Measurements from ENCODE around the gene PHLDA3. TPM values are rescaled to one million over a fixed set of nuclear protein-coding genes. Genes with fewer than 3 reads are reported as not detected.

The PHLDA3 gene
- total RNA-seq, 1 experiment from 2014 or later = 10.5 TPM

- Histone ChIP-seq H3K27me3 (replicated peaks; ENCODE audit: control insufficient read depth, insufficient read depth, low read length) (no peaks in the 10 kb centered on the region), H3K36me3 (ENCODE audit: control insufficient read depth, insufficient read depth, low read length) (no peaks in the 10 kb centered on the region), H3K4me1 (peaks cover 15% of the 10 kb centered on the region; the same call in 1 of the 2 replicates), H3K9me3 (no peaks in the 10 kb centered on the region), H3K4me3 (ENCODE audit: low read depth, low read length) (peak overlapping the region; percentile 15)
- Mint-ChIP-seq H3K9me3 (ENCODE audit: unreplicated experiment) (no peaks in the 10 kb centered on the region), H3K27ac (ENCODE audit: unreplicated experiment) (no peak overlapping the region), H3K36me3 (ENCODE audit: insufficient read depth, unreplicated experiment) (peaks cover 9% of the 10 kb centered on the region), H3K27me3 (ENCODE audit: insufficient read depth, unreplicated experiment) (no peaks in the 10 kb centered on the region), H3K4me3 (ENCODE audit: unreplicated experiment) (peak overlapping the region; percentile 68), H3K4me1 (ENCODE audit: low read depth, unreplicated experiment) (peaks cover 4% of the 10 kb centered on the region)
- BruUV-seq (replicated peaks) = no TSS peak
- POLR2A ChIA-PET = interaction anchor here (0.9 to 2.7 kb wide), 2 partner anchors 21 to 25 kb away, joined by 3 to 20 read pairs; partner anchors contain the start of gene CSRP1
- peak; percentile 87 to 92 for DNase-seq
- CTCF ChIA-PET = interaction anchor here (0.5 to 5.0 kb wide), 20 partner anchors 13 to 543 kb away, joined by 3 to 198 read pairs (median 6); partner anchors contain the start of gene PHLDA3
- TF ChIP-seq CTCF (IDR thresholded peaks at IDR 0.05; ENCODE audit: insufficient read depth in 1 of 2, low read depth in 1 of 2, low read length in 1 of 2, severe bottlenecking in 1 of 2, unreplicated experiment in 1 of 2) = peak; percentile 83 to 87
- intact Hi-C loops (cut with micrococcal nuclease; ENCODE audit: unreplicated experiment) = loop anchor here (1.0 to 5.0 kb wide), 2 partner anchors 31 to 220 kb away; no protein-coding TSS in a partner anchor
Measured at GRCh38 chr1:201481761-201482493, 12.9 kb upstream of the PHLDA3 start.

- DNase-seq = no peak
- Mint-ChIP-seq H3K4me1 (ENCODE audit: low read depth, unreplicated experiment) (peaks cover 11% of the 10 kb centered on the region), H3K27me3 (ENCODE audit: insufficient read depth, unreplicated experiment) (no peaks in the 10 kb centered on the region), H3K36me3 (ENCODE audit: insufficient read depth, unreplicated experiment) (peaks cover 9% of the 10 kb centered on the region), H3K9me3 (ENCODE audit: unreplicated experiment) (no peaks in the 10 kb centered on the region), H3K27ac (ENCODE audit: unreplicated experiment) (no peak overlapping the region), H3K4me3 (ENCODE audit: unreplicated experiment) (peak overlapping the region; percentile 68)
- intact Hi-C loops (cut with micrococcal nuclease; ENCODE audit: unreplicated experiment) = loop anchor here (5.0 kb wide), 1 partner anchor 221 kb away; no protein-coding TSS in a partner anchor
- H3K36me3 ChIP-seq (ENCODE audit: control insufficient read depth, insufficient read depth, low read length) = no peaks in the 10 kb centered on the region
- ChIA-PET CTCF (interaction anchor here (1.0 to 5.0 kb wide), 16 partner anchors 12 to 133 kb away, joined by 3 to 198 read pairs (median 6); partner anchors contain the start of gene PHLDA3), POLR2A (interaction anchor here (1.0 to 2.7 kb wide), 3 partner anchors 12 to 34 kb away, joined by 4 to 20 read pairs (median 4); partner anchors contain the start of gene PHLDA3)
- H3K4me1 ChIP-seq = peaks cover 15% of the 10 kb centered on the region
- peak overlapping the region; percentile 27 for H3K4me3 ChIP-seq (ENCODE audit: low read depth, low read length)
- no peaks in the 10 kb centered on the region for H3K9me3 ChIP-seq
- BruUV-seq (replicated peaks) = TSS peak; percentile 89
- H3K27me3 ChIP-seq (replicated peaks; ENCODE audit: control insufficient read depth, insufficient read depth, low read length) = no peaks in the 10 kb centered on the region
- TF ChIP-seq CTCF (IDR thresholded peaks at IDR 0.05; ENCODE audit: insufficient read depth in 1 of 2, low read depth in 1 of 2, low read length in 1 of 2, severe bottlenecking in 1 of 2, unreplicated experiment in 1 of 2) = no peak
Measured at GRCh38 chr1:201481004-201481380, 12.0 kb upstream of the PHLDA3 start.

- no TSS peak for BruUV-seq (replicated peaks)
- Mint-ChIP-seq H3K4me1 (ENCODE audit: low read depth, unreplicated experiment) (peaks cover 11% of the 10 kb centered on the region), H3K27ac (ENCODE audit: unreplicated experiment) (no peak overlapping the region), H3K27me3 (ENCODE audit: insufficient read depth, unreplicated experiment) (no peaks in the 10 kb centered on the region), H3K4me3 (ENCODE audit: unreplicated experiment) (peak overlapping the region; percentile 68), H3K9me3 (ENCODE audit: unreplicated experiment) (no peaks in the 10 kb centered on the region), H3K36me3 (ENCODE audit: insufficient read depth, unreplicated experiment) (peaks cover 8% of the 10 kb centered on the region)
- ChIA-PET CTCF (interaction anchor here (0.6 to 5.0 kb wide), 13 partner anchors 12 to 382 kb away, joined by 3 to 198 read pairs (median 7); partner anchors contain the start of gene PHLDA3), POLR2A (interaction anchor here (0.5 to 2.7 kb wide), 8 partner anchors 11 to 226 kb away, joined by 3 to 20 read pairs (median 4); partner anchors contain the start of genes CSRP1 and PHLDA3)
- Histone ChIP-seq H3K9me3 (no peaks in the 10 kb centered on the region), H3K27me3 (replicated peaks; ENCODE audit: control insufficient read depth, insufficient read depth, low read length) (no peaks in the 10 kb centered on the region), H3K4me3 (ENCODE audit: low read depth, low read length) (peak overlapping the region; percentile 27), H3K4me1 (peaks cover 18% of the 10 kb centered on the region), H3K36me3 (ENCODE audit: control insufficient read depth, insufficient read depth, low read length) (no peaks in the 10 kb centered on the region)
- no peak for TF ChIP-seq CTCF (IDR thresholded peaks at IDR 0.05; ENCODE audit: insufficient read depth in 1 of 2, low read depth in 1 of 2, low read length in 1 of 2, severe bottlenecking in 1 of 2, unreplicated experiment in 1 of 2)
- DNase-seq = peak; percentile 81 to 87
- intact Hi-C loops (cut with micrococcal nuclease; ENCODE audit: unreplicated experiment) = loop anchor here (1.0 to 5.0 kb wide), 3 partner anchors 32 to 222 kb away; no protein-coding TSS in a partner anchor
Measured at GRCh38 chr1:201480231-201481003, 11.4 kb upstream of the PHLDA3 start.
